ENCODE results near the gene GALK2.

The GALK2 gene

DNA sequence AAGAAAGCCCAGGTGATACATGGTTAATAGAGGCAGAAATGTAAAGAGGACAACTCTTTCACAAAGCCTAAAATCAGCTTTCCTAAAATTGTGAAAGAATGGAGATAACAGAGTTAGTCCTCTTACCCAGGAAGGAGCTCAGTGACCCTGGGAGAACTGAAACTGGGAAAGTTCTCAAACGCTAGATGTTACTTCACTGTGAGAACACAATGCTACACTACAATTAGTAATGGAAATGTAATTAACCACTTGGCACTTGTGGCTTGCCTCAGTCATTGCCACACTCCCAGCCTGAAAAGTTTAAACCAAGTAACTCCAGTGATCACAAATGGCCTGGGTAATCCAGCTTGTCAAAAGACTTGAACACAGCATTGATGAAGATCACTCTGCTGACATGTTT is 150.3 kb downstream of the GALK2 start:
- in situ Hi-C loops (cut with MboI; ENCODE audit: low pct_unique_long_range_greater_than_20kb, low sequenced_read_pairs, unreplicated experiment), result no loop called here
- DNase-seq (ENCODE audit: low spot score), result no peak
- no peak for TF ChIP-seq CTCF (IDR thresholded peaks at IDR 0.05; ENCODE audit: extremely low read depth, insufficient read depth, missing control alignments)

GRCh38 chr15:49323207-49323606 is 153.2 kb downstream of the GALK2 start:
- in situ Hi-C loops (cut with MboI; ENCODE audit: low pct_unique_long_range_greater_than_20kb, low sequenced_read_pairs, unreplicated experiment), result no loop called here
- DNase-seq (ENCODE audit: low spot score), result no peak
- TF ChIP-seq CTCF (IDR thresholded peaks at IDR 0.05; ENCODE audit: extremely low read depth, insufficient read depth, missing control alignments), result no peak

DNA sequence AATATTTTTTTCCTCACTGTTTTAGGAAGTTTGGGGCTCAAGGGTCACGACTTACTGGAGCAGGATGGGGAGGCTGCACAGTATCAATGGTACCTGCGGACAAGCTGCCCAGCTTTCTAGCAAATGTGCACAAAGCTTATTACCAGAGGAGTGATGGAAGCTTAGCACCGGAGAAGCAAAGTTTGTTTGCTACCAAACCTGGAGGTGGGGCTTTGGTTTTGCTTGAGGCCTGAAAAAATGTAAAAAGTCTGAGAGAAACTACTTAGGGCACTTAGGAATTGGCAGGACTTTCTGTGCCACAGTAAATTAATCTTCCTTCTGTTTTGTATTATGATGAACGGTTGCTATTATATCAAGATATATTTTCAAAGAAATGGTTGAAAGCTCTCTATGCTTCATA is 157.9 kb downstream of the GALK2 start:
- in situ Hi-C loops (cut with MboI; ENCODE audit: low pct_unique_long_range_greater_than_20kb, low sequenced_read_pairs, unreplicated experiment), result no loop called here
- no peak for TF ChIP-seq CTCF (IDR thresholded peaks at IDR 0.05; ENCODE audit: extremely low read depth, insufficient read depth, missing control alignments)

DNA sequence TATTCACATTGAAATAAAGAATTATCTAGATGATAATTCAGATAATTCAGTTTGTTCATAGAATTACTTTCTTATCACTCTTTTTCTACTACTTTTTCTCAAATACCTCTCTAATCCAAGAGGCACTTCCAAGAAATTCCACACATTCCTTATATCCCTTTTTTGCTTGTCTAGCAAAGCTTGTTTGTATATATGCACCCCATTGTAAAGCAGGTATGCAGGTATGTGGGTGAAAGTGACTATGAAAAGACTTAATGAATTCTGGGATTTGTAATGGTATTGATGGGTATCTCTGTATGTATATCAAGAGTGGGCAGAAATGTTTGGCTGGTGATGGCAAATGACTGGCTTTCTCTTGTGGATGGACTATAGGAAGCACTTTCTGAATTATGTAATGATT is 158.9 kb downstream of the GALK2 start:
- no peak for DNase-seq (ENCODE audit: low spot score)
- no peak for TF ChIP-seq CTCF (IDR thresholded peaks at IDR 0.05; ENCODE audit: extremely low read depth, insufficient read depth, missing control alignments)
- in situ Hi-C loops (cut with MboI; ENCODE audit: low pct_unique_long_range_greater_than_20kb, low sequenced_read_pairs, unreplicated experiment), result no loop called here

More for the DNA sequence above, 157.9 kb downstream of the GALK2 start:
- DNase-seq (ENCODE audit: low spot score), result no peak

- TF ChIP-seq CTCF (IDR thresholded peaks at IDR 0.05; ENCODE audit: extremely low read depth, insufficient read depth, missing control alignments), result no peak
- in situ Hi-C loops (cut with MboI; ENCODE audit: low pct_unique_long_range_greater_than_20kb, low sequenced_read_pairs, unreplicated experiment), result no loop called here
- DNase-seq (ENCODE audit: low spot score), result no peak
Measured at GRCh38 chr15:49330166-49330565, 160.1 kb downstream of the GALK2 start.

GRCh38 chr15:49331442-49331841 is 161.4 kb downstream of the GALK2 start:
- DNase-seq (ENCODE audit: low spot score), result no peak
- TF ChIP-seq CTCF (IDR thresholded peaks at IDR 0.05; ENCODE audit: extremely low read depth, insufficient read depth, missing control alignments), result no peak
- in situ Hi-C loops (cut with MboI; ENCODE audit: low pct_unique_long_range_greater_than_20kb, low sequenced_read_pairs, unreplicated experiment), result no loop called here

GRCh38 chr15:49331951-49332350 is 161.9 kb downstream of the GALK2 start:
- no peak for TF ChIP-seq CTCF (IDR thresholded peaks at IDR 0.05; ENCODE audit: extremely low read depth, insufficient read depth, missing control alignments)
- no peak for DNase-seq (ENCODE audit: low spot score)
- in situ Hi-C loops (cut with MboI; ENCODE audit: low pct_unique_long_range_greater_than_20kb, low sequenced_read_pairs, unreplicated experiment), result no loop called here
